H1 (cell line): ENCODE results near the gene MBD5. TPM values are rescaled to one million over a fixed set of nuclear protein-coding genes. Genes with fewer than 3 reads are reported as not detected.

Source experiments
- CHD1 ChIP-seq: IDR thresholded peaks from 2 replicates; pipeline ENCODE4 v1.6.1; 2012; ENCODE audit warnings: low read depth, low read length, improper control_type of control experiment
- EP300 ChIP-seq, 2 experiments: IDR thresholded peaks; 1 replicate in 1 of 2; 2 replicates in 1 of 2; pipeline ENCODE4 v1.6.1; 2011 to 2012; ENCODE audit warnings: low read depth in 2 of 2, low read length in 2 of 2, mild to moderate bottlenecking in 2 of 2, borderline replicate concordance in 1 of 2, inconsistent platforms in 1 of 2, moderate library complexity in 1 of 2
- MAFK ChIP-seq: IDR thresholded peaks from 2 replicates; pipeline ENCODE4 v1.6.1; 2012; ENCODE audit warnings: low read depth, mild to moderate bottlenecking, improper control_type of control experiment, low read length
- NANOG ChIP-seq: IDR thresholded peaks from 2 replicates; pipeline ENCODE4 v1.6.1; 2011; ENCODE audit warnings: low read length, low read depth, mild to moderate bottlenecking, inconsistent platforms; ENCODE audit not compliant: insufficient read depth, poor library complexity, severe bottlenecking
- RNF2 ChIP-seq: fragments of 200-900, 300-1000 bp; sonication (generic); IDR thresholded peaks from 2 replicates; pipeline ENCODE4 v1.7.1; 2016; ENCODE audit warnings: borderline replicate concordance, low read depth, mild to moderate bottlenecking, antibody characterized with exemption, low read length; ENCODE audit not compliant: poor library complexity, severe bottlenecking; ENCODE audit errors: missing control alignments
- polyA plus RNA-seq, 7 experiments: library from polyadenylated mRNA; depleted of rRNA in 3 of 7; stranded (reverse) in 5 of 7; unstranded in 2 of 7; fragments of >200 nt in 5 of 7; fragments of 200-250 nt in 2 of 7; gene quantifications; 1 replicate in 5 of 7; 2 replicates in 1 of 7; 4 replicates in 1 of 7; pipeline versions ENCODE4 v1.2.1 to v1.2.3, GENCODE V29; 2011 to 2013; ENCODE audit warnings: missing spikeins in 2 of 7, mixed read lengths in 2 of 7
- total RNA-seq: library from RNA; stranded (reverse); fragmentation: NEBNext Ultra II Directional; extraction: Animal tissue kit (Norgen Biotek cat#: 25700); gene quantifications from 2 replicates; pipeline ENCODE4 v1.2.1, GENCODE V29; 2021

Gene MBD5
- total and polyA plus RNA-seq, 2 of the 8 experiments (the other 6 are each of a cell fraction or from before 2014, with no cell fraction given): 9.7 to 29.4 TPM

GRCh38 chr2:148052687-148053086 is 31.8 kb downstream of the MBD5 start (continued):
- TF ChIP-seq NANOG: no peak
- TF ChIP-seq CHD1: no peak
- no peak for TF ChIP-seq MAFK
- TF ChIP-seq RNF2: no peak
- TF ChIP-seq EP300 (IDR thresholded peaks at IDR 0.05; ENCODE audit: borderline replicate concordance in 1 of 2, low read depth in 2 of 2, low read length in 2 of 2): no peak
